DMS 273 treated with DMSO at 0.1 percent for 48 hours (cell line): ENCODE results near the gene PDE5A.
"Not testable (repeated sequence)": the region's sequence is repeated elsewhere in the genome, so short reads cannot be mapped to it uniquely, and the experiment has no call there.

Source experiments
- DNase-seq: peaks from one replicate; lab custom pipeline; 2025; lab: John Stamatoyannopoulos, UW

Gene PDE5A

DNA sequence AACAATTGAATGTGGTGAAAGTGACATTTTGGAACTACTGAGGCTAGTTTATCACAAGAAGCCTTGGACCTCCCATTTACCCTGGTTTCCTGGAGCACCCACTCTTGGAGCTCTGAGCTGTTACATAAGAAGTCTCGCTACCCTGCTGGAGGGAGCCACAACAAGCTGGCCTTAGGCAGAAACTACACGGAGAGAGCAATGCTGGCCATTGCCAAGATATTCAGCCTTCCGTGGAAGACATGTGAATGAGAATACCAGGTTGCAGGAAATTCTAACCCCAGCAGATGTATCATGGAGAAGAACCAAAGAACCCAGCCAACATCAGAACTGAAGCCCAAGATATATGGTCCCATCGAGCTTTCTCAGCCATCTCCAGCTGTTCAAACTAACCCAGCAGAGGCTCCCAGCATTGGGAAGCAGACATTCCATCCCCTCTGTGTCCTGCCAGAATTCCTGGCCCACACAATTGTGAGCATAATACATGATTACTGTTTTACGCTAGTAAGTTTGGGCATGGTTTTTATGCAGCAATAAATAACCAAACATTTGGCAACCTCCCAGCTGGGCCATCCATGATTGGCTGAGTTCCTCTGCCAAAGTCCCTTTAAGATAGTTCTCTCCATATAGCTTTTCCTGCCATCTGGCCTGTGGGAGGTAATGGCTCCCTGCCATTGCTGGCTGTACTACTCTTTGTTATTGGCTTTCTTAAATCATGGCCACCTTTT, 17.9 kb upstream of the PDE5A start:
- DNase-seq, result peak; percentile 85

- no peak for DNase-seq
Observed at GRCh38 chr4:119643306-119644042, 14.9 kb upstream of the PDE5A start.

- DNase-seq, result no peak
Observed at GRCh38 chr4:119641765-119642164, 13.2 kb upstream of the PDE5A start.

- DNase-seq, result peak; percentile 11
Observed at GRCh38 chr4:119638359-119638758, 9.8 kb upstream of the PDE5A start.

DNA sequence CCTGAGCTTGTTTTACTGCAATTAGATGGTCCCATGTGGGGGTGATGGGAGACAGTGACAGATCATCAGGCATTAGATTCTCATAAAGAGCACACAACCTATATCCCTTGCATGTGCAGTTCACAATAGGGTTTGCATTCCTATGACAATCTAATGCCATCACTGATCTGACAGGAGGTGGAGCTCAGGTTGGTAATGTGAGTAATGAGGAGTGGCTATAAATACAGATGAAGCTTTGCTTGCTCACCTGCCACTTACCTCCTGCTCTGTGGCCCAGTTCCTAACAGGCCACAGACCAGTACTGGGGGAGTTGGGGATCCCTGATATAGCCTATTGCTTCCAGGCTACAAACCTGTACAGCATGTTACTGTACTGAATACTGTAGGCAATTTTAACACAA, 8.2 kb upstream of the PDE5A start:
- not testable (repeated sequence) for DNase-seq

GRCh38 chr4:119632216-119632615, 3.6 kb upstream of the PDE5A start:
- no peak for DNase-seq

DNA sequence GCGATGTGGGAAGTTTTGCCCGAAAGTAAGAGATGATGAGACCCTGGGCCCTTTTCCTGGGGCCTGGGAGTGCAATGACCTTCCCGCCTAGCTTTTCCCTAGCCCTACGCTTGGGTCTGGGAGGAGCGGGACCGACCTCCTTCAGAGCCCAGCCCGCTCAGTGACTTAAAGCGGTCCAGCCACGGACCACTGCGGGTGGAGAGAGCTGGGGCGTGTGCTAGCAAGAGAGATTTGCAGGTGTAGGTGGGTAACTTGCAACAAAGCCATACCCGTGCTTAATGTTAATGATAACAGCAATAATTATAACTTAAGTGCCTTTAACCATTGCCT, 503 bp upstream of the PDE5A start:
- DNase-seq, result no peak

DNA sequence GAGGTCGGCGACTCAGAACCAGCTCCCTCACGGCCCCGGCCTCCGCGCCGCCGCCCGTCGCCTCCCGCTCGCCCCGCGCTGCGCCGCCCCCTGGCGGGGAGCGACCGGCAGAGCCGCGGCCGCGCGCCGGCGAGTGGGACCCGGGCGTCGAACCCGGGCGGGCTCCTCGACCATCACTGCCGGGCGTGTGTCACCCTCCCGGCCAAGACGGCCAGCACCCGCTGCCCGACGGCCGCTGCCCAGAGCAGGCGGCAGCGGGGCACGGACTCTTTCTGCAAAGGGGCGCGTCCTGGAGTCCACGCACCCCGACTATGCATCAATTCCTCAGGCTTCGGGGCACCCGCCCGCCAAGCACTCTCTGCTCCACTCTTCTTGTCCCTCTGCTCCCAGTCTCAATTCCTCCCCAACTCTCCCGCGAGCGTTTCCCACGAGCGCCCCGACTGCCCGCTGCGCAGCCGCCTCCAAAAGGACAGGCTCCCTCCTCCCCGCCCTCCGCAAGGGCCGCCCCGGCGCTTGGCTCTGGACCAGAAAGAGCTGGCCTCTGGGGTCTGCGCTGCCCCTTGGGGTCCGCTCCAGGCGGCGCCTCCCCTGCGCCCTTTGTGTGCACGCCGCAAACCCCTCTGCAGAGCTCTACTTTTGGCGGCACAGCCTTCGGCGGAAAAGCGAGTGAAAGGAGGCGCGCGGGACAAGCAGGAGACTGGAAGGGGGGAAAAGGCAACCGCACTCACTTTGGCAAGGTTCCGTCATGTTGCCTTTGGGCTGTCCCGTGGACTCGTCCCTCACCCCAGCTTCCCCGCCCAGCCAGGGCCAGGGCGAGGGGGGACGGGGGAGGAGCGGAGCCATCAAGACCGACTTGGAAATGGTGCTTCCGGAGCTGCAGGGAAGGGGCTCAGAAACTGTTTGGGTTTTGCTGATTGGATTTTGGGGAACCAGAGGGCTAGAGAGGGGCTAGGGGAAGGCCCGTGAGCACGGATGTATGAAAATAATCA, 1.0 kb downstream of the PDE5A start:
- DNase-seq, result peak; percentile 52

DNA sequence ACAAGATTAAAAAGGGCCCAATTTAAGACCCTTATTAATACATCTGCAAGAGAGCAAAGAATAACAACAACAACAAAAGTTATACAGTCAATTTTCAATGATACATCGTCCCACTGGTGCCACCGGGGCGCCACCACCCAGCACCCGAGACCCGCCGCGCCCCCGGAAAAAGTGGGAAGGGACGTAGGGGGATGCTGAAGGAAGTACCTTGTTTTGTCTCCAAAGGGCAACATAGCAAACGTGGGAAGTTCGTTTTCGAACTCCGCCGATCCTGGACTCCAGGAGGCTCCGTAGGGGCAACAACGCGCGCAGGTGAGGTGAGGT, 1.7 kb downstream of the PDE5A start:
- DNase-seq, result no peak

GRCh38 chr4:119626420-119626819, 2.2 kb downstream of the PDE5A start:
- DNase-seq, result no peak

DNA sequence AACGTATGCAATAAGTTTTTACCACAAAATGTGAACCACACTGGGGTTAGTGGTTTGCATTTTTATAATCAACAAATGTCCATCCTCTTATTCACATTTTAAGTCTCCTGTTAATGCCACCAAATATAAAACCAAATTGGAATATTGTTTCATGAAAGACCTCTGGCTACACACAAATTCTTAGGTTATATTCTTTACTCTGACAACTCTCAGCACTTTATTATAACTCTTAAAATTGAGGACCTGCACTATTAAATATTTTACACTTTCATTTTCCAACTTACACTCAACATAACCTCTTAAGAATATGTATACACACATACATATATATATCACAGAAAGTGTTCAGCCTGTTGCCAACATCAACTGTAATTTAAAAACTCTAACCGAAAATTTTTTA, 2.8 kb downstream of the PDE5A start:
- no peak for DNase-seq

- no peak for DNase-seq
Observed at GRCh38 chr4:119624356-119624755, 4.2 kb downstream of the PDE5A start.

GRCh38 chr4:119623025-119623424, 5.6 kb downstream of the PDE5A start:
- DNase-seq, result no peak

- DNase-seq, result no peak
Observed at GRCh38 chr4:119615068-119615719, 13.4 kb downstream of the PDE5A start.

DNA sequence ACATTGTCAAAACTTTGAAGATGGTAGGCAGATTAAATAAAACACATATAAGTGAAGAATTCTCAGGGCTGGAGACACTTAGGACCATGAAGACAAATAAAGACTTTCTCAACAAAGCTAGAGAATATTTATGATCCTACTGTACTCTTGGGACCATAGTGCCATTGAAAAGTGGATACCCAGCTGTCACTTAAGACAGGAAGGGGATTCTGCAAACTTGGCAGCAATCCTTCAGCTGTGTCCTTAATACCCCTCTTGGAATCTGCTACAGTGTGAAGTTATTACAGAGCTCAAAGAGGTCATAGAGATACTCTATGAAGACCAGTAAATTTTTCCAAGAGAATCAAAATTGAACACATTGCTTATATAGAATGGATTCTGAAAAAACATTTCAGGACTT, 24.3 kb downstream of the PDE5A start:
- no peak for DNase-seq

- DNase-seq, result no peak
Observed at GRCh38 chr4:119602366-119602765, 26.2 kb downstream of the PDE5A start.

DNA sequence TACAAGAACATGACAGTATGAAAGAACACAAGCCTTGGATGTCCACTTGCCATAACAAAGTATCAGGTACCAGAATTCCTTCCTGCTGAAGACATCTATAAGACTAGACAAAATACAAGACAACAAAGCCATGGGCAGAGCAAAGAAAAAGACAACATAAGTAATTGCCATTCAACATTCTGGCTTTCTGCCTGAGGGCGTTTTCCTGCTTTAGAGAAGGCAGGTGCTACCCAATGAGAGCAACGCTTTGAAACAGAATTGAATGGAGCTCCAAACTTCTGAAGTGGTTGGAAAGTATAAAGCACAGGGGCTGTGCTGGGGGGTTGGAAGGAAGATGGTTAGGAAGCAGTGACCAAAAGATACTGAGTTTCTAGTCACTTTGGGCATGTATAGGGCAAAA, 30.1 kb downstream of the PDE5A start:
- no peak for DNase-seq

- DNase-seq, result no peak
Observed at GRCh38 chr4:119597377-119597776, 31.2 kb downstream of the PDE5A start.

DNA sequence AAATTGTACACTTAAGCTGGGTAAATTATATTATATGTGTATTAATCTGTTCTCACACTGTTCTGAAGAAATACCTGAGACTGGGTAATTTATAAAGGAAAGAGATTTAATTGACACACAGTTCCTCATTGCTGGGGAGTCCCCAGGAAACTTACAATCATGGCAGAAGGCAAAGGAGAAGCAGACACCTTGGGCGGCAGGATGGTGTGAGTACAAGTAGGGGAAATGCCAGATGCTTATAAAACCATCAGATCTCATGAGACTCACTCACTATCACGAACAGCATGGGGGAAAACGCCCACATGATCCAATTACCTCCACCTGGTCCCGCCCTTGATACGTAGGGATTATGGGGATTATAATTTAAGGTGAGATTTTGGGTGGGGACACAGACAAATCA, 34.9 kb downstream of the PDE5A start:
- DNase-seq, result no peak

GRCh38 chr4:119592830-119593229, 35.8 kb downstream of the PDE5A start:
- DNase-seq, result no peak

DNA sequence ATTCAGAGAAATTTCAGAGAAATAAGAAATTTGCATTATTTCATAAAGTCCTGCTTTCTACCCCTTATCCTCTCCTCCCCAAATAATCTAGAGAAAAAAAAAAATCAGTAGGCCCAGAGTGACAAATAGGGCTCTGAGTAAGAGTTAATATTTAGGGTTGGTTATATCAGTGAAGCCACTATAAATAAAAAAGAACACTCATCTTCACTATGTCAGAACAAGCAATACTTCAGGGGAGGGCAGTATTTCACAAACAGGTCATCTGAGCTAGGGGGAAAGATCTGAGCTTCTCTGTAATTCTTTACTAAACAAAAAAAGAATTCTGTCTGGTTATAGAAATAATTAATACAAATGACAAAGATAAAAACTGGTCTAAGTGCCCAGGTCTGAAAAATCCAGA, 39.4 kb downstream of the PDE5A start:
- DNase-seq, result no peak

DNA sequence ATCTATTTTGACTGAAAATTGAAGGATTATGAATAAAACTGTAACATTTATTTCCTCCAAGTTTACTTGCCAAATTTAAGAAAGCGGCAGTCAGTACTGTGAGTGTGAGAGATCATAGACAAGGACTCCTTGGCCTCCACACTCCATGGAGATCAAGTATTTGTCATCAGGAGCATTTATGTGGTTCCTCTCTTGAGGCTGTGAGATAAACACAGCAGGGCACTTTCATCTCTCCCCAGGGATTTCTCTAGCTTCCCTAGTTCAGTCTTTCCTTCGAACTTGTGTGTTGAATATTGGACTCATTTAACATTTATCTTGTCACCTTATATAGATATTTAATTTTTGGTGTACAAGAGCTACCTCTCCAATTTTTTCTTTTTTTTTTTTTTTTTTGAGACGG, 40.8 kb downstream of the PDE5A start:
- no peak for DNase-seq
